HepG2 (cell line): ENCODE measurements around the gene RPL23. TPM values are rescaled to one million over a fixed set of nuclear protein-coding genes. Genes with fewer than 3 reads are reported as not detected.
A peak's percentile ranks its signal among the peaks of the same experiment; 100 is the strongest.

Source experiments
- ATAC-seq: fragments of 200-7000 bp; cut with Tn5 transposase; 3 replicates; pipeline ENCODE4 v1.9.1; 2020; ENCODE audit warnings: mild to moderate bottlenecking, moderate library complexity
- BruUV-seq: library from RNA; stranded (reverse); fragments of 400-500 nt; replicated peaks from 2 replicates; lab custom pipeline; 2021; lab: Mats Ljungman, UMichigan
- CTCF ChIA-PET: fragments of 300-600 bp; formaldehyde crosslinking; extraction: SDS; loops from one replicate; lab custom pipeline; 2021; ENCODE audit warnings: low total read pairs, inconsistent platforms, low intra/inter-chr PET ratio; lab: Yijun Ruan, JAX
- POLR2A ChIA-PET: fragments of 350-600 bp; sonication (Branson Sonifier 250); formaldehyde crosslinking; loops from one replicate; lab custom pipeline; 2020; ENCODE audit warnings: antibody characterized with exemption, inconsistent platforms; lab: Yijun Ruan, JAX
- DNase-seq: peaks from one replicate; pipeline ENCODE4 v3.0.0-alpha.2; 2015; ENCODE audit warnings: low spot score
- FAIRE-seq: peaks from 3 replicates; lab custom pipeline; 2011; peaks lifted over from hg19 to GRCh38; lab: Jason Lieb, UNC
- H2AFZ ChIP-seq: one replicate; pipeline ENCODE4 v1.6.1; 2011; ENCODE audit warnings: low read length, inconsistent platforms
- H3K27ac ChIP-seq: fragments of 300-600 bp; 3 replicates; pipeline ENCODE4 v1.8.0; 2011; ENCODE audit warnings: mixed run types, mild to moderate bottlenecking, mixed read lengths, low read length, inconsistent platforms; ENCODE audit not compliant: insufficient read depth; ENCODE audit errors: extremely low read length
- H3K27me3 ChIP-seq, 2 experiments: fragments of 200-600 bp in 1 of 2; 2 replicates in 1 of 2; 3 replicates in 1 of 2; pipeline versions ENCODE4 v1.6.0 to v1.8.0; 2011; ENCODE audit warnings: low read length in 2 of 2, mild to moderate bottlenecking in 2 of 2, moderate library complexity in 2 of 2, inconsistent platforms in 1 of 2; ENCODE audit not compliant: insufficient read depth in 2 of 2, control insufficient read depth in 1 of 2
- H3K36me3 ChIP-seq, 2 experiments: fragments of 200-600 bp in 1 of 2; replicated peaks in 1 of 2; 2 replicates in 1 of 2; 3 replicates in 1 of 2; pipeline versions ENCODE4 v1.5.1 to v1.8.0; 2011; ENCODE audit warnings: low read length in 2 of 2, inconsistent platforms in 1 of 2; ENCODE audit not compliant: insufficient read depth in 2 of 2, control insufficient read depth in 1 of 2
- H3K4me1 ChIP-seq: 2 replicates; pipeline ENCODE4 v1.5.1; 2012; ENCODE audit warnings: low read length, inconsistent platforms; ENCODE audit not compliant: insufficient read depth
- H3K4me2 ChIP-seq: 2 replicates; pipeline ENCODE4 v1.6.0; 2011; ENCODE audit warnings: low read depth, low read length, inconsistent platforms
- H3K4me3 ChIP-seq, 3 experiments: fragments of 200-600 bp in 1 of 3; sonication (generic), shearing (Covaris generic) in 1 of 3; replicated peaks in 1 of 3; 2 replicates each; pipeline ENCODE4 v1.5.1; 2011 to 2016; ENCODE audit warnings: low read length in 3 of 3, inconsistent platforms in 2 of 3, low read depth in 2 of 3, mild to moderate bottlenecking in 2 of 3, control low read depth in 1 of 3, mixed read lengths in 1 of 3; ENCODE audit not compliant: insufficient read depth in 1 of 3
- H3K79me2 ChIP-seq: one replicate; pipeline ENCODE4 v1.6.1; 2011; ENCODE audit warnings: low read length, inconsistent platforms; ENCODE audit not compliant: insufficient read depth
- H3K9ac ChIP-seq: 2 replicates; pipeline ENCODE4 v1.6.0; 2011; ENCODE audit warnings: mild to moderate bottlenecking, low read depth, low read length, inconsistent platforms; ENCODE audit not compliant: insufficient read depth
- H3K9me3 ChIP-seq: 2 replicates; pipeline ENCODE4 v1.5.1; 2012; ENCODE audit warnings: mild to moderate bottlenecking, low read length
- H4K20me1 ChIP-seq: 2 replicates; pipeline ENCODE4 v1.6.0; 2011; ENCODE audit warnings: inconsistent platforms, mild to moderate bottlenecking, low read length, moderate library complexity; ENCODE audit not compliant: insufficient read depth
- BRD4 ChIP-seq: sonication (generic); formaldehyde crosslinking; IDR thresholded peaks from 2 replicates; pipeline ENCODE4 v1.4.0; 2020; ENCODE audit warnings: missing genetic modification reagents
- CAMTA2 ChIP-seq: sonication (generic); formaldehyde crosslinking; IDR thresholded peaks from 2 replicates; pipeline ENCODE4 v1.4.0; 2020; ENCODE audit warnings: mild to moderate bottlenecking, missing genetic modification reagents, borderline replicate concordance
- CREB1 ChIP-seq, 2 experiments: fragments of 450-650 bp in 1 of 2; IDR thresholded peaks; 2 replicates each; pipeline ENCODE4 v1.6.1; 2016 to 2017; ENCODE audit warnings: control low read depth in 1 of 2, mild to moderate bottlenecking in 1 of 2, missing compliant biosample characterization in 1 of 2, missing genetic modification characterization in 1 of 2
- GATAD2A ChIP-seq: IDR thresholded peaks from 2 replicates; pipeline ENCODE4 v1.6.1; 2016
- HMGXB4 ChIP-seq, 2 experiments: sonication (generic) in 1 of 2; formaldehyde crosslinking in 1 of 2; IDR thresholded peaks; 2 replicates each; pipeline versions ENCODE4 v1.4.0 to v1.6.1; 2018 to 2020; ENCODE audit warnings: missing genetic modification reagents in 2 of 2, borderline replicate concordance in 1 of 2, low read depth in 1 of 2, mild to moderate bottlenecking in 1 of 2, missing biosample characterization in 1 of 2
- IRF2 ChIP-seq: IDR thresholded peaks from 2 replicates; pipeline ENCODE4 v1.6.1; 2018; ENCODE audit warnings: missing genetic modification reagents, missing compliant biosample characterization
- LRRFIP1 ChIP-seq: sonication (generic); formaldehyde crosslinking; conservative IDR thresholded peaks from 2 replicates; pipeline ENCODE4 v1.4.0; 2020; ENCODE audit warnings: missing genetic modification reagents
- MAF1 ChIP-seq: sonication (generic); formaldehyde crosslinking; IDR thresholded peaks from 2 replicates; pipeline ENCODE4 v1.5.0; 2020; ENCODE audit warnings: missing genetic modification reagents, borderline replicate concordance
- NFIC ChIP-seq: IDR thresholded peaks from 2 replicates; pipeline ENCODE4 v1.6.1; 2012; ENCODE audit warnings: mild to moderate bottlenecking, low read length, inconsistent platforms
- NR2F6 ChIP-seq, 2 experiments: IDR thresholded peaks; 2 replicates each; pipeline ENCODE4 v1.6.1; 2016; ENCODE audit warnings: antibody characterized with exemption in 1 of 2, mild to moderate bottlenecking in 1 of 2
- PRMT3 ChIP-seq: sonication (generic); formaldehyde crosslinking; IDR thresholded peaks from 2 replicates; pipeline ENCODE4 v1.8.1; 2022; ENCODE audit warnings: low read depth, mild to moderate bottlenecking, moderate library complexity, missing genetic modification reagents, borderline replicate concordance
- SOX6 ChIP-seq, 2 experiments: fragments of 450-650 bp in 1 of 2; sonication (generic) in 1 of 2; formaldehyde crosslinking in 1 of 2; IDR thresholded peaks; 2 replicates each; pipeline versions ENCODE4 v1.4.0 to v1.6.1; 2017 to 2020; ENCODE audit warnings: antibody characterized with exemption in 1 of 2, mild to moderate bottlenecking in 1 of 2, missing genetic modification reagents in 1 of 2
- SSRP1 ChIP-seq: IDR thresholded peaks from 2 replicates; pipeline ENCODE4 v1.6.1; 2016; ENCODE audit warnings: control low read depth
- THAP11 ChIP-seq: IDR thresholded peaks from 2 replicates; pipeline ENCODE4 v1.6.1; 2016; ENCODE audit warnings: missing biosample characterization, missing genetic modification reagents
- ZNF24 ChIP-seq: fragments of 450-650 bp; IDR thresholded peaks from 2 replicates; pipeline ENCODE4 v1.6.1; 2017; ENCODE audit warnings: antibody characterized with exemption, mild to moderate bottlenecking
- ZNF567 ChIP-seq: sonication (generic); formaldehyde crosslinking; IDR thresholded peaks from 2 replicates; pipeline ENCODE4 v1.8.1; 2023; ENCODE audit warnings: mild to moderate bottlenecking, missing genetic modification reagents, borderline replicate concordance
- ZNF761 ChIP-seq: sonication (generic); formaldehyde crosslinking; conservative IDR thresholded peaks from 2 replicates; pipeline ENCODE4 v1.4.0; 2020; ENCODE audit warnings: mild to moderate bottlenecking, missing genetic modification reagents
- WGBS: methylation state at CpG from one replicate; pipeline ENCODE4 v1.1.6; 2017; ENCODE audit warnings: low lambda C conversion rate; 5-methylcytosine and 5-hydroxymethylcytosine counted together
- in situ Hi-C: cut with HindIII; loops from 2 replicates; pipeline ENCODE4 v1.10.0; 2017; ENCODE audit warnings: low pct_unique_long_range_greater_than_20kb; ENCODE audit not compliant: extremely low pct_ligation_motif_present
- intact Hi-C: fragments of 100-400 bp; cut with micrococcal nuclease; formaldehyde crosslinking; loops from one replicate; pipeline ENCODE4 v1.10.0; 2022; ENCODE audit not compliant: unreplicated experiment
- polyA plus RNA-seq, 8 experiments: library from polyadenylated mRNA; depleted of rRNA in 3 of 8; stranded (reverse) in 7 of 8; unstranded in 1 of 8; fragments of >200 nt; fragmentation: Illumina TruSeq in 4 of 8; extraction: Trizol in 4 of 8; gene quantifications; 2 replicates each; pipeline versions ENCODE4 v1.2.1 to v1.2.3, GENCODE V29; 2011 to 2016; ENCODE audit warnings: low read depth in 4 of 8, missing spikeins in 1 of 8, mixed read lengths in 1 of 8; ENCODE audit not compliant: insufficient read depth in 1 of 8
- total RNA-seq, 5 experiments: library from RNA; depleted of rRNA; stranded (reverse); fragments of >200 nt; fragmentation: Illumina TruSeq; extraction: Trizol; gene quantifications; 2 replicates each; pipeline ENCODE4 v1.2.3, GENCODE V29; 2016; ENCODE audit warnings: low read depth in 1 of 5
- TF ChIP-seq, protein P1 (sequence below): sonication (generic); formaldehyde crosslinking; IDR thresholded peaks from 2 replicates; pipeline ENCODE4 v1.8.1; 2023; ENCODE audit warnings: mild to moderate bottlenecking, moderate library complexity, missing genetic modification reagents

RPL23 gene
- total and polyA plus RNA-seq, 2 of the 13 experiments (the other 11 are each of a cell fraction or from before 2014, with no cell fraction given), result 2,790 to 4,860 TPM

GRCh38 chr17:38861399-38861843 lies 7.9 kb upstream of the RPL23 start:
- no peak overlapping the region for H3K27ac ChIP-seq
- in situ Hi-C loops (no loop called here), intact Hi-C loops (no loop called here)
- H3K36me3 ChIP-seq, result no peaks in the 10 kb centered on the region
- H2AFZ ChIP-seq, result no peak overlapping the region
- 13% methylated on average over 8 of the region's 8 CpGs for WGBS
- no peaks in the 10 kb centered on the region for H3K79me2 ChIP-seq
- ChIA-PET CTCF (no interaction called here), POLR2A (interaction anchor here (0.9 to 2.3 kb wide), 7 partner anchors 8 to 160 kb away, joined by 3 to 20 read pairs (median 5); partner anchors contain the start of genes LASP1 and RPL23)
- H3K4me1 ChIP-seq, result peaks cover 35% of the 10 kb centered on the region
- ATAC-seq, result peak; percentile 66
- no peak overlapping the region for H3K9ac ChIP-seq
- peak; percentile 67 for DNase-seq
- peak overlapping the region; percentile 14; the same call in 1 of the 2 replicates for H3K4me2 ChIP-seq
- H3K27me3 ChIP-seq, result no peaks in the 10 kb centered on the region
- no peaks in the 10 kb centered on the region for H4K20me1 ChIP-seq
- no TSS peak for BruUV-seq
- H3K4me3 ChIP-seq, result no peak overlapping the region
- FAIRE-seq, result peak; percentile 63
- no peaks in the 10 kb centered on the region for H3K9me3 ChIP-seq
- no peak for TF ChIP-seq IRF2 (CRISPR knock-in tag)
- TF ChIP-seq, protein P1, sequence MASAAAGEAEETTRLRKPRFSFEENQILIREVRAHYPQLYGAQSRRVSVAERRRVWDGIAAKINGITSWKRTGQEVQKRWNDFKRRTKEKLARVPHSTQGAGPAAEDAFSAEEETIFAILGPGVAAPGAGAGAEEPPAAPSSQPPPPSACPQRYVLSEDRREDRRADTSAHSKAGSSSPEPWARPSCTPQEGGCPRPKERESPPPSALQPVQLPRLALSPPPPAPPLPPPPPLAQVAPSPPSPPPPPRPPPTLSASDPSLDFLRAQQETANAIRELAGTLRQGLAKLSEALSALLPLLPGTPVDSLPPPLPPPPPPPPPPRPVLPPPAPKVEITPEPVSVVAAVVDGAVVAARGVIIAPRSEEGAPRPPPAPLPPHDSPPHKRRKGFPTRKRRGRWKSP, result peak; percentile 45; the same call in 1 of the 2 replicates
- TF ChIP-seq ZNF567 (CRISPR knock-in tag), result no peak
- TF ChIP-seq SOX6 (IDR thresholded peaks at IDR 0.05), result no peak
- peak; percentile 26; the same call in 1 of the 2 replicates for TF ChIP-seq SOX6 (CRISPR knock-in tag; IDR thresholded peaks at IDR 0.05)
- no peak for TF ChIP-seq LRRFIP1 (CRISPR knock-in tag)
- TF ChIP-seq THAP11, result peak; percentile 31; the same call in 1 of the 2 replicates
- TF ChIP-seq ZNF24, result peak; percentile 96
- no peak for TF ChIP-seq ZNF761 (CRISPR knock-in tag)
- TF ChIP-seq CREB1 (IDR thresholded peaks at IDR 0.05), result no peak
- 0 out of 2 replicates have a peak, but pooled peaks have one; percentile 22 for TF ChIP-seq CREB1 (CRISPR knock-in tag; IDR thresholded peaks at IDR 0.05)
- TF ChIP-seq CAMTA2 (CRISPR knock-in tag), result no peak
- no peak for TF ChIP-seq BRD4 (CRISPR knock-in tag)
- TF ChIP-seq SSRP1 (CRISPR knock-in tag), result peak; percentile 97
- 0 out of 2 replicates have a peak, but pooled peaks have one; percentile 53 for TF ChIP-seq PRMT3 (CRISPR knock-in tag)
- TF ChIP-seq MAF1, result 0 out of 2 replicates have a peak, but pooled peaks have one; percentile 60
- TF ChIP-seq NR2F6 (IDR thresholded peaks at IDR 0.05), result 0 out of 2 replicates have a peak, but pooled peaks have one; percentile 15
- TF ChIP-seq NR2F6 (CRISPR knock-in tag; IDR thresholded peaks at IDR 0.05), result no peak
- TF ChIP-seq GATAD2A (CRISPR knock-in tag), result peak; percentile 43; the same call in 1 of the 2 replicates
- peak; percentile 51 to 53; a peak in 2 of 4 replicates for TF ChIP-seq HMGXB4 (CRISPR knock-in tag; IDR thresholded peaks at IDR 0.05; ENCODE audit: borderline replicate concordance in 1 of 2, low read depth in 1 of 2)
- 0 out of 2 replicates have a peak, but pooled peaks have one; percentile 21 for TF ChIP-seq NFIC
